ENCODE data around the gene LCMT1.

- TF ChIP-seq CTCF (conservative IDR thresholded peaks at IDR 0.05 in 1 of 2, IDR thresholded peaks at IDR 0.05 in 1 of 2; ENCODE audit: extremely low read depth in 1 of 2, insufficient read depth in 1 of 2, low read depth in 1 of 2, low read length in 2 of 2) = no peak
- TF ChIP-seq EZH2 (IDR thresholded peaks at IDR 0.05; ENCODE audit: borderline replicate concordance, low read length) = no peak
These were observed 4.1 kb upstream of the LCMT1 start for GRCh38 chr16:25107466-25107792.
